Osteocyte (in vitro differentiated cells): ENCODE data around the gene C1orf122. TPM values are rescaled to one million over a fixed set of nuclear protein-coding genes. Genes with fewer than 3 reads are reported as not detected.
"Not testable (repeated sequence)": the region's sequence is repeated elsewhere in the genome, so short reads cannot be mapped to it uniquely, and the experiment has no call there.

Experiments
- DNase-seq: peaks from one replicate; pipeline ENCODE4 v3.0.0; 2021; ENCODE audit warnings: mixed read lengths; ENCODE audit not compliant: unreplicated experiment; ENCODE audit errors: extremely low spot score
- H3K27ac Mint-ChIP-seq: one replicate; pipeline ENCODE4 v1.8.0; 2021; ENCODE audit warnings: mild to moderate bottlenecking, mixed read lengths; ENCODE audit not compliant: unreplicated experiment
- H3K27me3 Mint-ChIP-seq: one replicate; pipeline ENCODE4 v1.8.0; 2021; ENCODE audit warnings: mixed read lengths; ENCODE audit not compliant: unreplicated experiment
- H3K36me3 Mint-ChIP-seq: one replicate; pipeline ENCODE4 v1.8.0; 2021; ENCODE audit warnings: mixed read lengths; ENCODE audit not compliant: unreplicated experiment
- H3K4me1 Mint-ChIP-seq: one replicate; pipeline ENCODE4 v1.8.0; 2021; ENCODE audit warnings: mixed read lengths; ENCODE audit not compliant: unreplicated experiment
- H3K4me3 Mint-ChIP-seq: one replicate; pipeline ENCODE4 v1.8.0; 2021; ENCODE audit warnings: mild to moderate bottlenecking, moderate library complexity, mixed read lengths; ENCODE audit not compliant: unreplicated experiment
- H3K9me3 Mint-ChIP-seq: one replicate; pipeline ENCODE4 v1.8.0; 2021; ENCODE audit warnings: mixed read lengths; ENCODE audit not compliant: unreplicated experiment
- total RNA-seq: library from RNA; stranded (reverse); gene quantifications from 2 replicates; pipeline ENCODE4 v1.2.1, GENCODE V29; 2021
- TF ChIP-seq, protein P1 (sequence below): fragments of 200-600 bp; sonication (generic); IDR thresholded peaks from 2 replicates; pipeline ENCODE4 v1.5.0; 2021; ENCODE audit warnings: antibody characterized with exemption, mild to moderate bottlenecking, moderate library complexity

C1orf122 gene
- total RNA-seq, 1 donor from 2014 or later, result 55.0 TPM

DNA sequence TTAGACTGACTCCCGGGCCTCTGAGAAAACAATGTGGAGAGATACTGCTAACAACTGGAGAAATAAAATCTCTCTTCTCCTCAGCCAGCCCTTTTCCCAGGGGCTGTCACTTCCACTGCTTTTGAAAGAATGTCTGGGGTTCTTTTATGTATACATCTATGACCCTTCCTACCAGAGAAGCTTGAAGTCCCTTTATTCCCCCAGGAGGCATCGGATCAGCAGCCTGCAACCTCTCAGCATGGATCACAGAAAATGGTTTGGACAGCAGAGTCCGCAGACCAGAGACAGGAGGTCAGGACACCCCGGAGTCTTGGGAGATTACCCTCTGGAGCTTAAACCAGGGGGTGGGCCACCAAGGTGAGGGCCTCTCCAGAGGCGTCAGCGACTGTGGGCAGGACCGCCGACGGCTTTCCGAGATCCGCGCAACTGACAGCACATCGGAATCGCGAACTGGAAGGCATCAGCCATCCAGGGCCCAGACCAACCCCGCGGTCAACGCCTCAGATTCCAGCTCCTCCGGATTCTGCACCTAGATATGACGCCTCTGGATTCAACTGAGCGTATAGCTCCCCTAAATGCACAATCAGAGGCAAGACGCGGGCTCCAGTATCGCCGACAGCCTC is 43.7 kb upstream of the C1orf122 start:
- DNase-seq, result no peak
- Mint-ChIP-seq H3K4me1 (peaks cover 3% of the 10 kb centered on the region), H3K4me3 (no peak overlapping the region), H3K9me3 (no peaks in the 10 kb centered on the region), H3K27me3 (peaks cover 54% of the 10 kb centered on the region), H3K27ac (no peak overlapping the region), H3K36me3 (no peaks in the 10 kb centered on the region)
- TF ChIP-seq, protein P1, sequence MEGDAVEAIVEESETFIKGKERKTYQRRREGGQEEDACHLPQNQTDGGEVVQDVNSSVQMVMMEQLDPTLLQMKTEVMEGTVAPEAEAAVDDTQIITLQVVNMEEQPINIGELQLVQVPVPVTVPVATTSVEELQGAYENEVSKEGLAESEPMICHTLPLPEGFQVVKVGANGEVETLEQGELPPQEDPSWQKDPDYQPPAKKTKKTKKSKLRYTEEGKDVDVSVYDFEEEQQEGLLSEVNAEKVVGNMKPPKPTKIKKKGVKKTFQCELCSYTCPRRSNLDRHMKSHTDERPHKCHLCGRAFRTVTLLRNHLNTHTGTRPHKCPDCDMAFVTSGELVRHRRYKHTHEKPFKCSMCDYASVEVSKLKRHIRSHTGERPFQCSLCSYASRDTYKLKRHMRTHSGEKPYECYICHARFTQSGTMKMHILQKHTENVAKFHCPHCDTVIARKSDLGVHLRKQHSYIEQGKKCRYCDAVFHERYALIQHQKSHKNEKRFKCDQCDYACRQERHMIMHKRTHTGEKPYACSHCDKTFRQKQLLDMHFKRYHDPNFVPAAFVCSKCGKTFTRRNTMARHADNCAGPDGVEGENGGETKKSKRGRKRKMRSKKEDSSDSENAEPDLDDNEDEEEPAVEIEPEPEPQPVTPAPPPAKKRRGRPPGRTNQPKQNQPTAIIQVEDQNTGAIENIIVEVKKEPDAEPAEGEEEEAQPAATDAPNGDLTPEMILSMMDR, result no peak

GRCh38 chr1:37764414-37764825 is 43.2 kb upstream of the C1orf122 start:
- TF ChIP-seq, protein P1, result no peak
- H3K27me3 Mint-ChIP-seq, result peaks cover 54% of the 10 kb centered on the region

DNA sequence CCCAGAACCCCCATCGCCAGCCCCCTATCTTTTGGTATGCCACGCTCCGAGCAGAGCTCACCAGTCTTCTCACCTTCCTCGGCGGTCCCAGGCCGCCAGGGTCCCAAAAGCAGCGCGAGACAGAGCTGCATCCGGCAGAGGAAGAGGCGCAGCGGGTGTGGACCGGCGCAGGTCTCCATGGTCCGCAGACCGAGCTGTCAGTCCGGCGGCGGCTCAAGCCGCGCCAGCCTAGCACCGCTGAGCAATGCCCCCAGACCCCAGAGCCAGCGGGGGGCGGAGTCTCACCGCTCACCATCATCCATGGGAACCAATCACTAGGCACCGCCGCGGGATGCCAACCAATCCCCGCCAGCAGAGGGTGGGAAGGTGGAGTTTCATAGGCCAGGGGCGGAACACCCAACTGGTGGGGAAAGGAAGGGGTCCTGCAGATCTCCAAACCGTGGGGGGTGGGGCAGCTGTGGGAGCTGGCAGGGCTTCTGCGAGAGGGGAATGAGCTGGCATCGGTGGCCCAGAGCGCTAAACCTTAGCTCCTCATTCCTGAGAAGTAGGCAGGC is 42.6 kb upstream of the C1orf122 start, which contains the start of gene EPHA10:
Gene EPHA10 (minus strand): TSS at position 233 of the 554 bp plus-strand sequence. CDS start 54 bp downstream, at position 179.
- Mint-ChIP-seq H3K27me3 (peaks cover 54% of the 10 kb centered on the region), H3K27ac (no peak within 1 kb of the TSS), H3K36me3 (no peaks in the 10 kb centered on the region), H3K4me1 (peaks cover 3% of the 10 kb centered on the region), H3K9me3 (no peaks in the 10 kb centered on the region), H3K4me3 (no peak within 1 kb of the TSS)
- DNase-seq, result no peak
- TF ChIP-seq, protein P1, result no peak

More at GRCh38 chr1:37764414-37764825, 43.2 kb upstream of the C1orf122 start:
- DNase-seq, result peak; percentile 88
- no peaks in the 10 kb centered on the region for H3K36me3 Mint-ChIP-seq
- no peaks in the 10 kb centered on the region for H3K9me3 Mint-ChIP-seq
- H3K4me3 Mint-ChIP-seq, result no peak overlapping the region
- peaks cover 3% of the 10 kb centered on the region for H3K4me1 Mint-ChIP-seq
- H3K27ac Mint-ChIP-seq, result no peak overlapping the region

DNA sequence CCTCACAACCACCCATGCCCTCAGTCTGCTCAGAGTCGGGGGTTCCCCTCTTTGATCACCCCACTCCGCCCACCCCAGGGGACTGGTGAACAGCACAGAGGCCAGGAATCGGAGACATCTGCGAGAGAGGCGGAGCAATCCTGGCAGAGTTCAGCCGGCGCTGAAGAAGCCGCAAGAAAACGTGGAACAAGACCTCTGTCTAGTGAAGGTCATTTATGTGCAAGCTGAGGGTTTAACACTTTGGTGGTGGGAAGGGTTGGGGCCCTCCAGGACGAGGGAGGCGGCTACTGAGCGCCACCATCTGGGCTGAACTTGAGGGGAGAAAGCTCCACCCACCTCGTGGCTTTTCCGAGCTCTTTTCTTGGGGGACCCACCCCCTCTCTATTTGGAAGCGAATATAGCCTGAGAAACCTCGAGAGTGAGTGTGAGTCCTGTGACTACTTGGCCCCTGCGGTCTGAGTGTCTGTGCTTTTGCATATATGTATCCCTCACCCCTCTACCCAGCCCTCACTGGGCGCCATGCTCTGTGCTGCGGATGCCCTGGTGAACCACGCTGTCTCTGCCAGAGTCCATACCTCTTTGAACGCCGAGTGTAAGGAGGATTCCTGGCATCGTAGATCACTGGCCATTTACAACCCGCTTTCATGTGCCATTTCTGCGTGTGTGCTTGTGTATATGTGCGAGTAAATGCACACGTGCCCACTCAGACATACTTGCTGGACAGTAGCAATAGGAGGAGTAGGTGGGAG is 41.5 kb upstream of the C1orf122 start:
- Mint-ChIP-seq H3K27me3 (peaks cover 62% of the 10 kb centered on the region), H3K36me3 (no peaks in the 10 kb centered on the region), H3K4me3 (no peak overlapping the region), H3K4me1 (peaks cover 3% of the 10 kb centered on the region), H3K27ac (no peak overlapping the region), H3K9me3 (no peaks in the 10 kb centered on the region)
- no peak for DNase-seq
- TF ChIP-seq, protein P1, result no peak

DNA sequence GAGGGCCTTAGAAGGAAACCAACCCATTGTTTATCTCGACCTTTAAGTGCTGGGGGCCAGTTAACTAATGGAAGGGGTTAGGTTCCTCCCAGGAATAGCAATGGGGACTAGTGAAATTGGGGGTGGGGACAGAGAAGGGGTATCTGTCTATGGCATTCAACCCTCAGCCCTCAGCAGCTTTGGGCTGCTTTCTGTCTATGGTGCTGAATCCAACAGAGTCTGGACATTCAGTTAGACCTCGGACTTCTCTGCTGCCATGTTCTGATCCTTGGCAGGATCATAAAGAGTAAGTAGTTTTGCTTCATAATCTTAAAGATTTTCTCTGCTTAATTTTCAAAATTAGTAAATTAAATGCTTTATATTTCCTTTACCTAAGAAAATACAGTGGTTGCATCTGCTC is 40.1 kb upstream of the C1orf122 start:
- H3K27ac Mint-ChIP-seq, result no peak overlapping the region
- no peak for DNase-seq
- peaks cover 3% of the 10 kb centered on the region for H3K4me1 Mint-ChIP-seq
- TF ChIP-seq, protein P1, result no peak
- H3K27me3 Mint-ChIP-seq, result peaks cover 61% of the 10 kb centered on the region
- H3K4me3 Mint-ChIP-seq, result no peak overlapping the region
- H3K9me3 Mint-ChIP-seq, result no peaks in the 10 kb centered on the region
- H3K36me3 Mint-ChIP-seq, result no peaks in the 10 kb centered on the region

GRCh38 chr1:37771440-37771839 is 36.1 kb upstream of the C1orf122 start:
- not testable (repeated sequence) for H3K27ac Mint-ChIP-seq, H3K4me1 Mint-ChIP-seq, H3K36me3 Mint-ChIP-seq, DNase-seq, H3K9me3 Mint-ChIP-seq, H3K4me3 Mint-ChIP-seq
- H3K27me3 Mint-ChIP-seq, result peaks cover 28% of the 10 kb centered on the region
